ENCODE measurements around the gene MYL5.

The MYL5 gene

GRCh38 chr4:674172-675035 is at the start of gene MYL5, which contains the start of gene ATP5ME (continued):
- TF ChIP-seq YY1 (tag by site-specific recombination; IDR thresholded peaks at IDR 0.05) (peak; percentile 70), ZNF133 (tag by site-specific recombination; IDR thresholded peaks at IDR 0.05) (no peak), ZBTB11 (tag by site-specific recombination; conservative IDR thresholded peaks at IDR 0.05; ENCODE audit: low read depth) (peak; percentile 85), ZNF529 (tag by site-specific recombination; IDR thresholded peaks at IDR 0.05; ENCODE audit: insufficient replicate concordance) (no peak), ZBTB20 (tag by site-specific recombination; IDR thresholded peaks at IDR 0.05) (peak; percentile 56; the same call in 1 of the 2 replicates), PBX3 (CRISPR knock-in tag; IDR thresholded peaks at IDR 0.05) (no peak), ZSCAN30 (tag by site-specific recombination; IDR thresholded peaks at IDR 0.05) (no peak), ZNF544 (tag by site-specific recombination; IDR thresholded peaks at IDR 0.05) (no peak), ZNF174 (tag by site-specific recombination; IDR thresholded peaks at IDR 0.05) (no peak), ZNF549 (tag by site-specific recombination; IDR thresholded peaks at IDR 0.05) (no peak), BCL11B (tag by site-specific recombination; IDR thresholded peaks at IDR 0.05; ENCODE audit: low read depth) (no peak), ZNF501 (tag by site-specific recombination; IDR thresholded peaks at IDR 0.05) (0 out of 2 replicates have a peak, but pooled peaks have one; percentile 56), HOXA7 (CRISPR knock-in tag; IDR thresholded peaks at IDR 0.05; ENCODE audit: borderline replicate concordance) (no peak), HIC1 (tag by site-specific recombination; IDR thresholded peaks at IDR 0.05) (no peak), ZNF324 (tag by site-specific recombination; IDR thresholded peaks at IDR 0.05) (no peak), ZNF184 (tag by site-specific recombination; IDR thresholded peaks at IDR 0.05) (no peak), KLF1 (tag by site-specific recombination; IDR thresholded peaks at IDR 0.05) (peak; percentile 63; the same call in 1 of the 2 replicates), ZNF837 (tag by site-specific recombination; IDR thresholded peaks at IDR 0.05) (no peak), PRDM1 (tag by site-specific recombination; IDR thresholded peaks at IDR 0.05) (no peak), ZNF37A (tag by site-specific recombination; IDR thresholded peaks at IDR 0.05) (no peak), ZNF114 (tag by site-specific recombination; IDR thresholded peaks at IDR 0.05) (no peak), FEZF1 (tag by site-specific recombination; IDR thresholded peaks at IDR 0.05) (no peak)
- TF ChIP-seq, protein P1, sequence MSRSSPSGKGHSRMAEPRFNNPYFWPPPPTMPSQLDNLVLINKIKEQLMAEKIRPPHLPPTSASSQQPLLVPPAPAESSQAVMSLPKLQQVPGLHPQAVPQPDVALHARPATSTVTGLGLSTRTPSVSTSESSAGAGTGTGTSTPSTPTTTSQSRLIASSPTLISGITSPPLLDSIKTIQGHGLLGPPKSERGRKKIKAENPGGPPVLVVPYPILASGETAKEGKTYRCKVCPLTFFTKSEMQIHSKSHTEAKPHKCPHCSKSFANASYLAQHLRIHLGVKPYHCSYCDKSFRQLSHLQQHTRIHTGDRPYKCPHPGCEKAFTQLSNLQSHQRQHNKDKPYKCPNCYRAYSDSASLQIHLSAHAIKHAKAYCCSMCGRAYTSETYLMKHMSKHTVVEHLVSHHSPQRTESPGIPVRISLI (tag by site-specific recombination; IDR thresholded peaks at IDR 0.05): no peak
- TF ChIP-seq, protein P2, sequence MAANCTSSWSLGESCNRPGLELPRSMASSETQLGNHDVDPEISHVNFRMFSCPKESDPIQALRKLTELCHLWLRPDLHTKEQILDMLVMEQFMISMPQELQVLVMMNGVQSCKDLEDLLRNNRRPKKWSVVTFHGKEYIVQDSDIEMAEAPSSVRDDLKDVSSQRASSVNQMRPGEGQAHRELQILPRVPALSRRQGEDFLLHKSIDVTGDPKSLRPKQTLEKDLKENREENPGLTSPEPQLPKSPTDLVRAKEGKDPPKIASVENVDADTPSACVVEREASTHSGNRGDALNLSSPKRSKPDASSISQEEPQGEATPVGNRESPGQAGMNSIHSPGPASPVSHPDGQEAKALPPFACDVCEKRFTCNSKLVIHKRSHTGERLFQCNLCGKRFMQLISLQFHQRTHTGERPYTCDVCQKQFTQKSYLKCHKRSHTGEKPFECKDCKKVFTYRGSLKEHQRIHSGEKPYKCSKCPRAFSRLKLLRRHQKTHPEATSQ (tag by site-specific recombination; IDR thresholded peaks at IDR 0.05): no peak
- TF ChIP-seq, protein P3, sequence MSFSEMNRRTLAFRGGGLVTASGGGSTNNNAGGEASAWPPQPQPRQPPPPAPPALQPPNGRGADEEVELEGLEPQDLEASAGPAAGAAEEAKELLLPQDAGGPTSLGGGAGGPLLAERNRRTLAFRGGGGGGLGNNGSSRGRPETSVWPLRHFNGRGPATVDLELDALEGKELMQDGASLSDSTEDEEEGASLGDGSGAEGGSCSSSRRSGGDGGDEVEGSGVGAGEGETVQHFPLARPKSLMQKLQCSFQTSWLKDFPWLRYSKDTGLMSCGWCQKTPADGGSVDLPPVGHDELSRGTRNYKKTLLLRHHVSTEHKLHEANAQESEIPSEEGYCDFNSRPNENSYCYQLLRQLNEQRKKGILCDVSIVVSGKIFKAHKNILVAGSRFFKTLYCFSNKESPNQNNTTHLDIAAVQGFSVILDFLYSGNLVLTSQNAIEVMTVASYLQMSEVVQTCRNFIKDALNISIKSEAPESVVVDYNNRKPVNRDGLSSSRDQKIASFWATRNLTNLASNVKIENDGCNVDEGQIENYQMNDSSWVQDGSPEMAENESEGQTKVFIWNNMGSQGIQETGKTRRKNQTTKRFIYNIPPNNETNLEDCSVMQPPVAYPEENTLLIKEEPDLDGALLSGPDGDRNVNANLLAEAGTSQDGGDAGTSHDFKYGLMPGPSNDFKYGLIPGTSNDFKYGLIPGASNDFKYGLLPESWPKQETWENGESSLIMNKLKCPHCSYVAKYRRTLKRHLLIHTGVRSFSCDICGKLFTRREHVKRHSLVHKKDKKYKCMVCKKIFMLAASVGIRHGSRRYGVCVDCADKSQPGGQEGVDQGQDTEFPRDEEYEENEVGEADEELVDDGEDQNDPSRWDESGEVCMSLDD (tag by site-specific recombination; IDR thresholded peaks at IDR 0.05): peak; percentile 59; the same call in 1 of the 2 replicates
- TF ChIP-seq, protein P4, sequence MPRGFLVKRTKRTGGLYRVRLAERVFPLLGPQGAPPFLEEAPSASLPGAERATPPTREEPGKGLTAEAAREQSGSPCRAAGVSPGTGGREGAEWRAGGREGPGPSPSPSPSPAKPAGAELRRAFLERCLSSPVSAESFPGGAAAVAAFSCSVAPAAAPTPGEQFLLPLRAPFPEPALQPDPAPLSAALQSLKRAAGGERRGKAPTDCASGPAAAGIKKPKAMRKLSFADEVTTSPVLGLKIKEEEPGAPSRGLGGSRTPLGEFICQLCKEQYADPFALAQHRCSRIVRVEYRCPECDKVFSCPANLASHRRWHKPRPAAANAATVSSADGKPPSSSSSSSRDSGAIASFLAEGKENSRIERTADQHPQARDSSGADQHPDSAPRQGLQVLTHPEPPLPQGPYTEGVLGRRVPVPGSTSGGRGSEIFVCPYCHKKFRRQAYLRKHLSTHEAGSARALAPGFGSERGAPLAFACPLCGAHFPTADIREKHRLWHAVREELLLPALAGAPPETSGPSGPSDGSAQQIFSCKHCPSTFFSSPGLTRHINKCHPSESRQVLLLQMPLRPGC (tag by site-specific recombination; IDR thresholded peaks at IDR 0.05): no peak

Data from HEK293 (cell line).